Hepatocyte (in vitro differentiated cells): ENCODE data around the gene ITGB4. TPM values are rescaled to one million over a fixed set of nuclear protein-coding genes. Genes with fewer than 3 reads are reported as not detected.
"Not testable (repeated sequence)": the region's sequence is repeated elsewhere in the genome, so short reads cannot be mapped to it uniquely, and the experiment has no call there.

ENCODE experiments used
- DNase-seq: peaks from one replicate; pipeline ENCODE4 v3.0.0-alpha.2; 2016; ENCODE audit warnings: low spot score
- H2AFZ ChIP-seq: fragments of 200-600 bp; sonication (generic); 2 replicates; pipeline ENCODE4 v1.6.0; 2016; ENCODE audit warnings: antibody characterized with exemption, mild to moderate bottlenecking
- H3K27ac ChIP-seq: fragments of 200-600 bp; sonication (generic); 2 replicates; pipeline ENCODE4 v1.5.1; 2016; ENCODE audit warnings: mild to moderate bottlenecking
- H3K27me3 ChIP-seq: fragments of 200-600 bp; sonication (generic); 2 replicates; pipeline ENCODE4 v1.6.1; 2016
- H3K36me3 ChIP-seq: fragments of 200-600 bp; sonication (generic); replicated peaks from 2 replicates; pipeline ENCODE4 v1.5.1; 2016; ENCODE audit warnings: low read depth; ENCODE audit not compliant: insufficient read depth
- H3K4me1 ChIP-seq: fragments of 200-600 bp; sonication (generic); 2 replicates; pipeline ENCODE4 v1.5.1; 2016; ENCODE audit warnings: mild to moderate bottlenecking, moderate library complexity; ENCODE audit not compliant: insufficient read depth
- H3K4me2 ChIP-seq: fragments of 200-600 bp; sonication (generic); 2 replicates; pipeline ENCODE4 v1.6.0; 2016
- H3K4me3 ChIP-seq: fragments of 200-600 bp; sonication (generic); 2 replicates; pipeline ENCODE4 v1.5.1; 2016; ENCODE audit warnings: mild to moderate bottlenecking
- H3K79me2 ChIP-seq: fragments of 200-600 bp; sonication (generic); 2 replicates; pipeline ENCODE4 v1.6.0; 2017; ENCODE audit warnings: mild to moderate bottlenecking
- H3K9me2 ChIP-seq: fragments of 200-600 bp; sonication (generic); replicated peaks from 2 replicates; pipeline ENCODE4 v1.6.0; 2017; ENCODE audit warnings: mild to moderate bottlenecking; ENCODE audit not compliant: insufficient read depth
- H3K9me3 ChIP-seq: fragments of 200-600 bp; sonication (generic); 2 replicates; pipeline ENCODE4 v1.5.1; 2016; ENCODE audit warnings: low read depth, mild to moderate bottlenecking
- H4K20me1 ChIP-seq: fragments of 200-600 bp; sonication (generic); 2 replicates; pipeline ENCODE4 v1.6.0; 2016; ENCODE audit warnings: mild to moderate bottlenecking; ENCODE audit not compliant: insufficient read depth, poor library complexity, severe bottlenecking
- EZH2 ChIP-seq: fragments of 200-600 bp; sonication (generic); IDR thresholded peaks from 2 replicates; pipeline ENCODE4 v1.6.1; 2016; ENCODE audit warnings: antibody characterized with exemption, mild to moderate bottlenecking, borderline replicate concordance
- EZH2phosphoT487 ChIP-seq: fragments of 200-600 bp; sonication (generic); IDR thresholded peaks from one replicate; pipeline ENCODE4 v1.6.1; 2018; ENCODE audit warnings: antibody characterized with exemption, mild to moderate bottlenecking, low read depth, moderate library complexity; ENCODE audit not compliant: unreplicated experiment, severe bottlenecking
- WGBS: methylation state at CpG from one replicate; pipeline ENCODE4 v1.1.6; 2016; ENCODE audit warnings: low lambda C conversion rate; ENCODE audit errors: missing lambda C conversion rate; 5-methylcytosine and 5-hydroxymethylcytosine counted together
- polyA plus RNA-seq: library from polyadenylated mRNA; unstranded; fragments of >200 nt; fragmentation: Nextera tagmentation; extraction: Ambion mirVana; gene quantifications from 2 replicates; pipeline ENCODE4 v1.2.1, GENCODE V29; 2016
- total RNA-seq: library from RNA; depleted of rRNA; stranded (reverse); fragments of >200 nt; gene quantifications from 2 replicates; pipeline ENCODE4 v1.2.3, GENCODE V29; 2014
- TF ChIP-seq, protein P1 (sequence below): fragments of 200-600 bp; sonication (generic); IDR thresholded peaks from 2 replicates; pipeline ENCODE4 v1.5.1; 2016; ENCODE audit warnings: antibody characterized with exemption, mild to moderate bottlenecking; ENCODE audit not compliant: poor library complexity

The ITGB4 gene
- total and polyA plus RNA-seq, 2 experiments from 2014 or later = 15.7 to 23.5 TPM

DNA sequence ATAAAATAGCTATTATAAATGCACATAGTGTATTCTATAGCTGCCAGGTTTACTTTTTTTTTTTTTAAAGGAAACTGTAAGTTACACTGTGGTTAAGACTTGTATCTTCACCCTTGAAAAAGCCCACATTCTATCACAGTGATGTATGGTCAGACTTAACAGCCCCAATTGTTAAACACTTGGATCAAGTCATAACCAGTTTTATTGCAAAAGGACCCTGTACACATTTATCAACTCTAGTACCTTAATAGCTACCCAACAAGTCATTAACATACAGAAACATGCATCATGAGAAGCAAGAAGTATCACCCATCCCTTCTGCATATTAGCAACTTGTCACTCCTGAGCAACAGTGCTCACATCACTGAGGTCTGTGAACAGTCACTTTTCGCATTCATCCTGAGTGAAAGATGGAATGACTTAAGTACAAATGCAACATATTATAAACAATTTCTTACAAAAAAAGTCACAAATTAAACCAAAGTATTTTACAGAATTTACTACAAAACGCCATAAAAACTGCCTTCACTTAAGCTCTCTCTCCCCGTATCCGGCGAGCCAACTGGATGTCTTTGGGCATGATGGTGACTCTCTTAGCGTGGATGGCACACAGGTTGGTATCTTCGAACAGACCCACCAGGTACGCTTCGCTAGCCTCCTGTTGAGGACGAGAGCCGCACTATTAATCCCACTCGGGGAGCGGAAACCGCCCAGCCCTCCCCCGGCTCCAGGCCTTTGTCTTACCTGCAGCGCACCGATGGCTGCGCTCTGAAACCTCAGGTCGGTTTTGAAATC, 57.0 kb downstream of the ITGB4 start:
- Histone ChIP-seq H3K27ac (peak overlapping the region; percentile 91), H3K4me2 (peak overlapping the region; percentile 86), H4K20me1 (peaks cover 42% of the 10 kb centered on the region), H3K4me3 (peak overlapping the region; percentile 89), H3K79me2 (peaks cover 30% of the 10 kb centered on the region)
- peak; percentile 12 for TF ChIP-seq EZH2phosphoT487
- H3K9me2 ChIP-seq, H2AFZ ChIP-seq, H3K27me3 ChIP-seq, DNase-seq, H3K36me3 ChIP-seq, H3K4me1 ChIP-seq, H3K9me3 ChIP-seq: not testable (repeated sequence)
- WGBS = 3% methylated on average over 19 of the region's 19 CpGs

DNA sequence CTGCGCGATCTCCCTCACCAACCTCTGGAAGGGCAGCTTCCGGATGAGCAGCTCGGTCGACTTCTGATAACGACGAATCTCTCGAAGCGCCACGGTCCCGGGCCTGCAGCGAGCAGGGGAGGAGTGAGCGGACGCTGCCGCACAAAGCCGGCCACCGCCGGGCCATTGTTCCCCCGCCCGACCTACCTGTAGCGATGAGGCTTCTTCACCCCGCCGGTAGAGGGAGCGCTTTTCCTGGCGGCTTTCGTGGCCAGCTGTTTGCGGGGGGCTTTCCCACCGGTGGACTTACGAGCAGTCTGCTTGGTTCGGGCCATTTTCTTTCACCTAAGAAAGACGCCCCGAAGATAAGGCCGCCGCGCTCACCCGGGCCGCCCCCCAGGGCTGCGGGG, 57.6 kb downstream of the ITGB4 start:
- Histone ChIP-seq H3K9me3 (no peaks in the 10 kb centered on the region), H3K4me1 (peaks cover 9% of the 10 kb centered on the region), H3K4me3 (peak overlapping the region; percentile 89), H3K79me2 (peaks cover 30% of the 10 kb centered on the region), H3K27me3 (no peaks in the 10 kb centered on the region), H3K9me2 (no peaks in the 10 kb centered on the region), H3K4me2 (peak overlapping the region; percentile 86), H3K36me3 (peaks cover 8% of the 10 kb centered on the region), H4K20me1 (peaks cover 42% of the 10 kb centered on the region), H2AFZ (no peak overlapping the region), H3K27ac (peak overlapping the region; percentile 91)
- peak; percentile 27 for TF ChIP-seq EZH2phosphoT487
- TF ChIP-seq EZH2 = no peak
- TF ChIP-seq, protein P1, sequence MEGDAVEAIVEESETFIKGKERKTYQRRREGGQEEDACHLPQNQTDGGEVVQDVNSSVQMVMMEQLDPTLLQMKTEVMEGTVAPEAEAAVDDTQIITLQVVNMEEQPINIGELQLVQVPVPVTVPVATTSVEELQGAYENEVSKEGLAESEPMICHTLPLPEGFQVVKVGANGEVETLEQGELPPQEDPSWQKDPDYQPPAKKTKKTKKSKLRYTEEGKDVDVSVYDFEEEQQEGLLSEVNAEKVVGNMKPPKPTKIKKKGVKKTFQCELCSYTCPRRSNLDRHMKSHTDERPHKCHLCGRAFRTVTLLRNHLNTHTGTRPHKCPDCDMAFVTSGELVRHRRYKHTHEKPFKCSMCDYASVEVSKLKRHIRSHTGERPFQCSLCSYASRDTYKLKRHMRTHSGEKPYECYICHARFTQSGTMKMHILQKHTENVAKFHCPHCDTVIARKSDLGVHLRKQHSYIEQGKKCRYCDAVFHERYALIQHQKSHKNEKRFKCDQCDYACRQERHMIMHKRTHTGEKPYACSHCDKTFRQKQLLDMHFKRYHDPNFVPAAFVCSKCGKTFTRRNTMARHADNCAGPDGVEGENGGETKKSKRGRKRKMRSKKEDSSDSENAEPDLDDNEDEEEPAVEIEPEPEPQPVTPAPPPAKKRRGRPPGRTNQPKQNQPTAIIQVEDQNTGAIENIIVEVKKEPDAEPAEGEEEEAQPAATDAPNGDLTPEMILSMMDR = peak; percentile 44
- peak; percentile 68 for DNase-seq
- WGBS = under 1% methylated on average over 31 of the region's 38 CpGs

DNA sequence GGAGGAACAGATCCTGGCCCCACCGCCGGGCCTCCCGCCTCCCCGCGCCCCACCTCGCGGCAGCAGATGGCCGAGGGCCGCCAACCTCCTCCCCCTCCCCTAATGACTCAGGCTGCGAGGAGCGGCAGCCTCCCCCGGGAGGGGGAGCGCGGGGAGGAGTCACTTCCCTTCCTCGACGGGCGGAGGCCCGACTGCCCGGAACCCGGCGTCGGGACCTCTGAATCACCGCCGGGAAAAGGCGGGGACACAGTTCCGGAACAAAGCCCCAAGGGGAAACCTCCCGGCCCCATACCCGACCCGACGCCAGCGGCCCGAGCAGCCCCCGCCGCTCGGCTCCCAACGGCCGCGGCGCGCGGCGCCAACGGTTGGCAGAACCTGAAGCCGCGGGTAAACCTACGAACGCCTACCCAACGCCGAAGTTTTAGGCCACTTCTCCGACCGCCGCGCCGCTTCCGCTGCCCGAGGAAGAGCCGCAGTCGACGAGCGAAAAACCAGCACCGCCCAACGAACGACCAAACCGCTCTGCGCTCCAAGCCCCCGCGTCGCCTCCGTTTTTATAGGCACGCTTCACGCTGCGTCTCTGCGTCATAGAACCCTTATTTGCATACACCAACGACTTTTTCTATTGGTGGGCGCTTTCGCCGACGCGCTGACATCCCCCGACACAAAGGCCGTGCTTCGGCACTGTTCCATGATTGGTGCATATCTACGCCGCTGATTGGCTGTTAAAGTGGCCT, 58.2 kb downstream of the ITGB4 start:
- Histone ChIP-seq H3K9me3 (no peaks in the 10 kb centered on the region), H3K27me3 (no peaks in the 10 kb centered on the region), H3K4me3 (peak overlapping the region; percentile 89), H2AFZ (no peak overlapping the region), H3K4me2 (peak overlapping the region; percentile 86), H3K27ac (peak overlapping the region; percentile 91), H3K79me2 (peaks cover 30% of the 10 kb centered on the region), H3K36me3 (peaks cover 8% of the 10 kb centered on the region), H3K4me1 (peaks cover 14% of the 10 kb centered on the region), H4K20me1 (peaks cover 42% of the 10 kb centered on the region), H3K9me2 (no peaks in the 10 kb centered on the region)
- peak; percentile 30 for TF ChIP-seq EZH2phosphoT487
- no peak for TF ChIP-seq EZH2
- DNase-seq = peak; percentile 99
- 1% methylated on average over 58 of the region's 84 CpGs for WGBS

DNA sequence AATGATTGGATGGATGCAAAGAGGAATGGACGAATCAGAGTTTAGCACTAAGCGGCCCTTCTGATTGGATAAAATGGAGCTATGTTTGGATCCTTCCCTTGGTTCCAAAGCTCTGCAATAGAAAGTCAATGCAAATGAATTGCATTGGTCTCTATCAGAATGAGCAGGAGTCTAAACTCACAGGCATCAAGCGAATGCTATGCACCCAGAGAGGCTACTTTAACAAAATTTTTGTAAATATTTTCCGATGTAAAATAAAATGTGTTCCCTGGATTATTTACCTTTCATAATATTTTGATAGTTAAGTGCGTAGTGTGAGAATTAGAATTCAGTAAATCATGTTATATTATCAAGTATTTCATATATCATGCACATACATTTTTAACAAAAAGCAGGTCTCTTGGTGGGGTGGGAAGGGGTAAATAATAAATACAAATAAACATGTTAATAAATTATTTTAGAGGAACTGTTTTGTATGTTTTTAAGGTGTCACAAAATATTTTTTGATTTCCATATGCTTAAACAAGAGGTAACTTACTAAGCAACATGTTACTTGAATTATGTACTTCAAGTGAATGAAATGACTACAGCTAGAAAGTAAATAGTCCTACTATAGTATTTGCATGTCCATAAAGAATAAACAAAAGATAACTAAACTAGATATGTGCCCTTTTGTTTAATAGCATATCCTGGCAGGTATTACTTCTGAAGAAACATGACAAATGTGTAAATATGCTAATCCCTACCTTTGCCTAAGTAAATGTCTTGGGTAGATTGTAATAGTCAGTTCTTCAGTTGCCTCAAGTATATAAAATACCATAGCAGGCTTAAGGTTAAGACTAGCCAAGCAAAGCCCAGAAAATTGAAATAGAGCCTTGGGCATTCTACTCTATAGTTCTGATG, 59.0 kb downstream of the ITGB4 start:
- H3K4me1 ChIP-seq = peaks cover 15% of the 10 kb centered on the region
- H3K9me3 ChIP-seq = no peaks in the 10 kb centered on the region
- H3K36me3 ChIP-seq = peaks cover 8% of the 10 kb centered on the region
- DNase-seq = no peak
- peak overlapping the region; percentile 42 for H3K4me2 ChIP-seq
- peaks cover 41% of the 10 kb centered on the region for H4K20me1 ChIP-seq
- no peak for TF ChIP-seq EZH2
- TF ChIP-seq EZH2phosphoT487 = no peak
- TF ChIP-seq, protein P1 = no peak
- peaks cover 31% of the 10 kb centered on the region for H3K79me2 ChIP-seq
- H3K4me3 ChIP-seq = no peak overlapping the region
- H2AFZ ChIP-seq = no peak overlapping the region
- no peaks in the 10 kb centered on the region for H3K9me2 ChIP-seq
- H3K27ac ChIP-seq = peak overlapping the region; percentile 61
- 20% methylated on average over 5 of the region's 5 CpGs for WGBS
- no peaks in the 10 kb centered on the region for H3K27me3 ChIP-seq
